Endodermal cell (in vitro differentiated cells): Measurements from ENCODE around the gene IZUMO4. TPM values are rescaled to one million over a fixed set of nuclear protein-coding genes. Genes with fewer than 3 reads are reported as not detected.

ENCODE experiments used
- DNase-seq: peaks from one replicate; pipeline ENCODE4 v3.0.0-alpha.2; 2017
- H3K27ac ChIP-seq: 2 replicates; pipeline ENCODE4 v1.5.1; 2013; ENCODE audit warnings: mild to moderate bottlenecking, low read depth, low read length, moderate library complexity
- H3K27me3 ChIP-seq: 2 replicates; pipeline ENCODE4 v1.6.1; 2013; ENCODE audit warnings: mild to moderate bottlenecking, low read length, moderate library complexity; ENCODE audit not compliant: insufficient read depth, control insufficient read depth, poor library complexity, severe bottlenecking
- H3K36me3 ChIP-seq: 2 replicates; pipeline ENCODE4 v1.7.0; 2013; ENCODE audit warnings: mild to moderate bottlenecking, low read length, moderate library complexity; ENCODE audit not compliant: control insufficient read depth, insufficient read depth
- H3K4me1 ChIP-seq: one replicate; pipeline ENCODE4 v1.7.0; 2013; ENCODE audit warnings: low read length; ENCODE audit not compliant: control insufficient read depth, insufficient read depth
- H3K4me3 ChIP-seq: 2 replicates; pipeline ENCODE4 v1.5.1; 2013; ENCODE audit warnings: mild to moderate bottlenecking, low read length, moderate library complexity
- H3K9ac ChIP-seq: 2 replicates; pipeline ENCODE4 v1.6.1; 2013; ENCODE audit warnings: mild to moderate bottlenecking, low read length, moderate library complexity; ENCODE audit not compliant: poor library complexity, severe bottlenecking; ENCODE audit errors: extremely low read depth
- H3K9me3 ChIP-seq: 2 replicates; pipeline ENCODE4 v1.6.1; 2013; ENCODE audit warnings: mild to moderate bottlenecking, low read length, moderate library complexity; ENCODE audit not compliant: control insufficient read depth
- H3K27ac Mint-ChIP-seq: 2 replicates; pipeline ENCODE4 v1.8.0; 2020; ENCODE audit warnings: mixed read lengths
- H3K27me3 Mint-ChIP-seq: 2 replicates; pipeline ENCODE4 v1.8.0; 2021; ENCODE audit warnings: mild to moderate bottlenecking, mixed read lengths; ENCODE audit not compliant: insufficient read depth
- H3K36me3 Mint-ChIP-seq: 2 replicates; pipeline ENCODE4 v1.8.0; 2020; ENCODE audit warnings: low read depth, mixed read lengths
- H3K4me1 Mint-ChIP-seq: 2 replicates; pipeline ENCODE4 v1.8.0; 2020; ENCODE audit warnings: mixed read lengths
- H3K4me3 Mint-ChIP-seq: 2 replicates; pipeline ENCODE4 v1.8.0; 2020; ENCODE audit warnings: mild to moderate bottlenecking, moderate library complexity, mixed read lengths
- H3K9me3 Mint-ChIP-seq: 2 replicates; pipeline ENCODE4 v1.8.0; 2020; ENCODE audit warnings: mild to moderate bottlenecking, mixed read lengths
- WGBS, 2 experiments: methylation state at CpG; one replicate each; pipeline versions ENCODE4 v1.1.5 to v1.1.7; 2013; ENCODE audit warnings: missing lambda C conversion rate in 2 of 2, mixed read lengths in 1 of 2; ENCODE audit not compliant: insufficient coverage in 1 of 2, insufficient read length in 1 of 2; 5-methylcytosine and 5-hydroxymethylcytosine counted together
- total RNA-seq, 2 donors: library from RNA; stranded (reverse); fragmentation: NEBNext Ultra II Directional in 1 of 2; extraction: Animal tissue kit (Norgen Biotek cat#: 25700) in 1 of 2; gene quantifications; 2 replicates in 1 of 2; 3 replicates in 1 of 2; pipeline ENCODE4 v1.2.1, GENCODE V29; 2021
- TF ChIP-seq, protein P1 (sequence below): fragments of 200-600 bp; sonication (generic); conservative IDR thresholded peaks from 2 replicates; pipeline ENCODE4 v1.5.0; 2021; ENCODE audit warnings: antibody characterized with exemption, mild to moderate bottlenecking

IZUMO4 gene
- total RNA-seq, 2 donors from 2014 or later, result 4.3 to 5.4 TPM

GRCh38 chr19:2056837-2057192 lies 39.9 kb upstream of the IZUMO4 start:
- WGBS, 2 experiments, result 92 to 95% methylated on average over 2 to 5 of the region's 5 CpGs
- Histone ChIP-seq H3K27me3 (no peaks in the 10 kb centered on the region), H3K9me3 (no peaks in the 10 kb centered on the region), H3K4me1 (peaks cover 5% of the 10 kb centered on the region), H3K27ac (no peak overlapping the region), H3K36me3 (no peaks in the 10 kb centered on the region), H3K9ac (no peak overlapping the region), H3K4me3 (no peak overlapping the region)
- no peak for DNase-seq
- Mint-ChIP-seq H3K9me3 (no peaks in the 10 kb centered on the region), H3K4me3 (no peak overlapping the region), H3K36me3 (no peaks in the 10 kb centered on the region), H3K27ac (no peak overlapping the region), H3K27me3 (no peaks in the 10 kb centered on the region), H3K4me1 (peaks cover 12% of the 10 kb centered on the region)
- TF ChIP-seq, protein P1, sequence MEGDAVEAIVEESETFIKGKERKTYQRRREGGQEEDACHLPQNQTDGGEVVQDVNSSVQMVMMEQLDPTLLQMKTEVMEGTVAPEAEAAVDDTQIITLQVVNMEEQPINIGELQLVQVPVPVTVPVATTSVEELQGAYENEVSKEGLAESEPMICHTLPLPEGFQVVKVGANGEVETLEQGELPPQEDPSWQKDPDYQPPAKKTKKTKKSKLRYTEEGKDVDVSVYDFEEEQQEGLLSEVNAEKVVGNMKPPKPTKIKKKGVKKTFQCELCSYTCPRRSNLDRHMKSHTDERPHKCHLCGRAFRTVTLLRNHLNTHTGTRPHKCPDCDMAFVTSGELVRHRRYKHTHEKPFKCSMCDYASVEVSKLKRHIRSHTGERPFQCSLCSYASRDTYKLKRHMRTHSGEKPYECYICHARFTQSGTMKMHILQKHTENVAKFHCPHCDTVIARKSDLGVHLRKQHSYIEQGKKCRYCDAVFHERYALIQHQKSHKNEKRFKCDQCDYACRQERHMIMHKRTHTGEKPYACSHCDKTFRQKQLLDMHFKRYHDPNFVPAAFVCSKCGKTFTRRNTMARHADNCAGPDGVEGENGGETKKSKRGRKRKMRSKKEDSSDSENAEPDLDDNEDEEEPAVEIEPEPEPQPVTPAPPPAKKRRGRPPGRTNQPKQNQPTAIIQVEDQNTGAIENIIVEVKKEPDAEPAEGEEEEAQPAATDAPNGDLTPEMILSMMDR, result no peak

DNA sequence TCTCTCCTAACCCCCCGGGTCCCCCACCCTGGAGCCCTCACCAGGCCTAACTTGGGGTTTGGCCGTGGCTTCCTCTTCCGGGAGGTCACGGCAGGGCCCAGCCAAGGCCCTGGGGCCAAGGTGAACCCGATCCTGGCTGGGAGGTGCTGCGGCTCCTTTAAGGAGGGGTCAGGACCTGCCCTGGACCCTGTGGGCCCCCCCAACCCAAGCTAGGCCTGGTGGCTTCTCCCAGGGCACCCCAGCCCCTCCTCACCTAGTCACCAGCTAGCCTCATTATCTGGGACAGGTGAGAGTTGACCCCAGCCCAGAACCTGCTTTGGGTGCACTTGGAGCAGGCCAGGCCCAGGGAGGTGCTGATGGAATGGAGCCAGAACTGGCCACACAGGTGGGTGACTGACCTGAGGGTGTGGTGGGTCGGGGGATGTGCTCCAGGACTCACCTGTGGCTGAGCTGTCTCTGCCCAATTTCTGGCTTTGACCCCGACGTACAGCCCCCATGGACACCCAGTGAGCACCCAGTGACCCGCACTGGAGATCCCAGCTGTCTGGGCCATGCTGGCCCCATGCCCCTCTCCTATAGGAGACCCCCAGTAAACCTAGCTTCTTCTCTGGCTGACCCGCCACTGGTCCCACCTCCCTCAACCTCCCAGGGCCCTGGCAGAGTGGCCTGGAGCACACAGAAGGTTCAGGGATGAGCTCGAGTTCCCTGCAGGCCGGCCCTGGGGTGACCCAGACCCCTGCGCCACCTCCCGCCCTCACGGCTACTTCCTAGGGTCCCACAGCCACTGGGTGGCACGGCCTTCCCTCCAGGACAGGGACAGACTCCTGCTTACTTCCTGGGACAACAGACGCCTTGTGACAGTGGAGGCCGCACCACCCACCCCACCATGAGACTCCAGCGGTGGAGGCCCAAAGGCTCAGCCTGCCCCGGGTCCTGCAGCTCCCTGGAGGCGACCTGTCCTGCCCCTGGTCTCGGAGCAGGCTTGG lies 38.9 kb upstream of the IZUMO4 start:
- no peak for DNase-seq
- Mint-ChIP-seq H3K27ac (peak overlapping the region; percentile 78), H3K4me3 (no peak overlapping the region), H3K9me3 (no peaks in the 10 kb centered on the region), H3K4me1 (peaks cover 15% of the 10 kb centered on the region), H3K27me3 (no peaks in the 10 kb centered on the region), H3K36me3 (no peaks in the 10 kb centered on the region)
- H3K4me1 ChIP-seq, result peaks cover 5% of the 10 kb centered on the region
- H3K9ac ChIP-seq, result no peak overlapping the region
- 88% methylated on average over 15 to 23 of the region's 23 CpGs for WGBS, 2 experiments
- H3K27ac ChIP-seq, result peak overlapping the region; percentile 57
- no peaks in the 10 kb centered on the region for H3K9me3 ChIP-seq
- H3K27me3 ChIP-seq, result no peaks in the 10 kb centered on the region
- H3K36me3 ChIP-seq, result no peaks in the 10 kb centered on the region
- TF ChIP-seq, protein P1, result no peak
- H3K4me3 ChIP-seq, result no peak overlapping the region

DNA sequence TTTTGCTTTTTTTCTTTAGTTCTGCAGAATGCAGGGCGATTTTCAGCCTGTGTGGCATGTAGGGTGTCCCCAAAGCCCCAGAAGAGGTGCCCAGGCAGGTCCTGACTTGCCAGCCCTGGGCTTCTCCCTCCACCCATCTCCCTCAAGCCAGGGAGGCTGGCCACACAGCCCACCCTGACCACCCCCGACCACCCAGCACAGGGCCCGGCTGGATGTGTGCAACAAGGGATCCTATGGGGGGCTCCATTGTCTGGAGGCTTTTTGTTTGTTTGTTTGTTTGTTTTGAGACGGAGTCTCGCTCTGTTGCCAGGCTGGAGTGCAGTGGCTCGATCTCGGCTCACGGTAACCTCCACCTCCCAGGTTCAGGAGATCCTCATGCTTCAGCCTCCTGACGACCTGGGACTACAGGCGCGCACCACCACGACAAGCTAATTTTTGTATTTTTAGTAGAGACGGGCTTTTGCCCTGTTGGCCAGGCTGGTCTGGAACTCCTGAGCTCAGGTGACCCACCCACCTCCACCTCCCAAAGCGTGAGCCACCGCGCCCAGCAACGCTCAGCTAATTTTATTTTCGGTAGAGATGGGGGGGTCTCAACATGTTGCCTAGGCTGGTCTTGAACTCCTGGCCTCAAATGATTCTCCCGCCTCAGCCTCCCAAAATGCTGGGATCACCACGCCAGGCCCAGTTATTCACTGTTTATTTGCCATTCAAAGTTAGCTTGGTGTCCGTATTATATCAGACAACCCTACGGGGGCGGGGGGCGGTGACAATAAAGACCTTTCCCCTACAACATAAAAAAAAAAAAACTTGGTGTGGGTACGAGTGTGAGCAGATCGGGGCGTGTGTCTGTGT lies 37.9 kb upstream of the IZUMO4 start:
- no peak overlapping the region for H3K9ac ChIP-seq
- Mint-ChIP-seq H3K27ac (peak overlapping the region; percentile 78), H3K27me3 (no peaks in the 10 kb centered on the region), H3K36me3 (no peaks in the 10 kb centered on the region), H3K4me3 (no peak overlapping the region), H3K9me3 (no peaks in the 10 kb centered on the region), H3K4me1 (peaks cover 15% of the 10 kb centered on the region)
- TF ChIP-seq, protein P1, result no peak
- H3K9me3 ChIP-seq, result no peaks in the 10 kb centered on the region
- no peaks in the 10 kb centered on the region for H3K27me3 ChIP-seq
- WGBS, 2 experiments, result 93 to 96% methylated on average over 17 to 26 of the region's 27 CpGs
- no peak overlapping the region for H3K4me3 ChIP-seq
- DNase-seq, result no peak
- H3K36me3 ChIP-seq, result no peaks in the 10 kb centered on the region
- peak overlapping the region; percentile 95 for H3K27ac ChIP-seq
- H3K4me1 ChIP-seq, result peaks cover 5% of the 10 kb centered on the region
